LoVo (cell line): ENCODE measurements around the gene GMCL2.

Source experiments
- DNase-seq: peaks from one replicate; pipeline ENCODE4 v3.0.0-alpha.2; 2016; ENCODE audit warnings: low spot score

Gene GMCL2

GRCh38 chr5:178136990-178137389 is 50.2 kb downstream of the GMCL2 start:
- no peak for DNase-seq
